HuH-7 (cell line): ENCODE measurements around the gene PLPP3.

Experiments
- DNase-seq: peaks from one replicate; pipeline ENCODE4 v3.0.0; 2011; ENCODE audit warnings: low spot score

Gene PLPP3

DNA sequence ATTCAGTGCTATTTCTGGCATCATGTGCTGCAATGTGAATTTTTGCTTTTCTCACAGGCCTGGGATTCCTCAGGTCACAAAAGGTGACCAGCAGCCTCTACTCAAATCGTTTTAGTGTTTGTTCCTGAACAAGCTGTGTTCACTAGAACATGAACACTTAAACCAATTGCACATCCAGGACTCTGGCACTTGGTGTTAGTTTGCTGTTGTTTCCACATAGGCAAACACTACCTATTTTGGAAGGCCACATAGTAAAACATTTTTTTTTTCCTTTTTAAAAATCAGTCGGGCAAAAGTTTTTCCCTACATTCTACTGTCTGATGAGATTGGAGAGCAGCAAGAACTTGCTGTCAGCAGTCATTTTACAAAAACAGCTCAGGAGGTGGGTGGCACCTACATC lies 83.2 kb downstream of the PLPP3 start:
- DNase-seq = no peak

GRCh38 chr1:56495538-56495937 lies 83.8 kb downstream of the PLPP3 start:
- DNase-seq = no peak

DNA sequence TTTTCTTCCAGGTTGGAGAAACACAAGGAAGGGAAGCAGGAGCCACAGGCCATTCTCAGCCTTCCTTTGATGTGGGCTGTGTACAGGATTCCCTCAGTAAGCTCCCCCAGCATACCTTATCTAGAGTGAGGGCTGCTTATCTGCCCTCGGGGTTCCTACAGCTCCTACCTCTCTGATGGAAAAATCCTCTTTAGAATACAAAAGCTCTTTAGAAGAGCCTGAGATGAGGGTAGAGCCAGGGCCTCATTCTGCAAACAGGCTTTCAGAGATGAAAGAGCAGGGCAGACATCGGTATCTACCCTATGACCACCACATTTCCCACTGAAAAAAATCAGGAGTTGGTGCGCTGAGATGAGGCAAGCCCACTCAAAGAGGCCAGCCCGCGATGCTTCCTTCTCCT lies 85.1 kb downstream of the PLPP3 start:
- DNase-seq = peak; percentile 57

DNA sequence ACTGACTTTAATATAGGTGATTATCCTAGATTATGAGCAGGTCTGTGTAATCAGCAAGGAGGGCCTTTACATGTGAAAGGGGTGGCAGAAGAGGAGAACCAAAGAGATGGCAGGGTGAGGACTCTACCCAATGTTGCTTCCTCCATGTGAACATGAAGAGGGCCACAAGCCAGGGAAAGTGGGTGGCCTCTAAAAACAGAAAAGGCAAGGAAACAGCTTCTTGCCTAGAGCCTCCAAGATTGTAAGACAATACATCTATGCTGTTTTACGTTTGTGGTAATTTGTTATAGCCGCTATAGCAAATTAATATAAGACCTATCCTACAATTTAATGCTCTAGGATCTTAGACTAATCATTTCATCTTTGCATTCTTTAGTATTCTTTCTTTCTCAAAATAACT lies 85.5 kb downstream of the PLPP3 start:
- no peak for DNase-seq

DNA sequence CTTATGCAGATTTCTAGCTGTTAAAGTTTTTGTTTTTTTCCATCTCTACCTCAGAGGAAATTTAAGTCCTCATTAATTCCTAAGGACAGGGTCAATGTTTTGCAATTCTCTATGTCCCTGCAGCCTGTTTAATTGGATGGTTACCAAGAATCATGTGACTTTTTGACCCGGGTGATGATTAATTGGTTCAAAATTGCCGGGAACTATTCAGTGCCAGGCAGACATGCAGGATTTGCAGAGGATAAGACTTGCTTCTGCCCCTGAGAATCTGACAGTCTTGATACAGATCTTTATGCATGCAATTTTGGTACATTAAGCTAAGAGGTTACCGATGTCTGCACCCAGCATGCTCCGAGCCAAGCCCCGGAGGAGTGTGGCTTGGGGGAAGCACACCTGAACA lies 87.9 kb downstream of the PLPP3 start:
- DNase-seq = no peak

DNA sequence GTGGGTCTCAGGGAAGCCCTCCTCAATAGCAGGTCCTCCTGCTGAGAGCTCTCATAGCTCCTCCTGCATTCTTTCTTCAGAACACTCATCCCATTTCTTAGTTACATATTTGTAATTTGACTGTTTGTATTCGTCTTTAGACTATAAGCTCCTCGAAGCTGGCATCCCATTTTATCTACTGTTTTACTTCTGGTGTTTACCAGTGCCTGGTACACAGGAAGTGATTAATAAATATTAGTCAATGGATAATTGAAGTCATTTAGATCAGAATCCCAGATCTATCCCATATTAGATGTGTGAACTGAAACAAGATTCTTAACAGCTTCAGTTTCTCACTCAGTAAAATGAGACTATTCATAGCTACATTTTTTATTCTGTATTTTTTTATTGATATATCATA lies 88.7 kb downstream of the PLPP3 start:
- no peak for DNase-seq

DNA sequence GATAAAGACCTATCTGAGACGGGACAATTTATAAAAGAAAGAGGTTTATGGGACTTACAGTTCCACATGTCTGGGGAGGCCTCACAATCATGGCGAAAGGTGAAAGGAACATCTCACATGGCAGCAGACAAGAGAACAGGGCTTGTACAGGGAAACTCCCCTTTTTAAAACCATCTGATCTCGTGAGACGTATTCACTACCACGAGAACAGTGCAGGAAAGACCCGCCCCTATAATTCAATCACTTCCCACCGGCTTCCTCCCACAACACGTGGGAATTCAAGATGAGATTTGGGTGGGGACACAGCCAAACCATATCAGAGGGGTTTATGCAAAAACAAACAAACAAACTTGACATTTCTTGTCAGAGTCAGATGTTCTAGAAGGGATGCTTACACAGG lies 89.7 kb downstream of the PLPP3 start:
- no peak for DNase-seq

DNA sequence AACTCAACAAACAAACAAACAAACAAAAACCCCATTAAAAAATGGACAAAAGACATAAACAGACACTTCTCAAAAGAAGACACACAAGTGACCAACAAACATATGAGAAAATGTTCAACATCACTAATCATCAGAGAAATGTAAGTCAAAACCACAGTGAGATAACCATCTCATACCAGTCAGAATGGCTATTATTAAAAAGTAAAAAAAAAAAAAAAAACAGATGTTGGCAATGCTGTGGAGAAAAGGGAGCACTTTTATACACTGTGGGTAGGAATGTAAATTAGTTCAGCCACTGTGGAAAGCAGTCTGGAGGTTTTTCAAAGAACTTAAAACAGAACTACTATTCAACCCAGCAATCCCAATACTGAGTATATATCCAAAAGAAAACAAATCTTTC lies 94.7 kb downstream of the PLPP3 start:
- DNase-seq = no peak

DNA sequence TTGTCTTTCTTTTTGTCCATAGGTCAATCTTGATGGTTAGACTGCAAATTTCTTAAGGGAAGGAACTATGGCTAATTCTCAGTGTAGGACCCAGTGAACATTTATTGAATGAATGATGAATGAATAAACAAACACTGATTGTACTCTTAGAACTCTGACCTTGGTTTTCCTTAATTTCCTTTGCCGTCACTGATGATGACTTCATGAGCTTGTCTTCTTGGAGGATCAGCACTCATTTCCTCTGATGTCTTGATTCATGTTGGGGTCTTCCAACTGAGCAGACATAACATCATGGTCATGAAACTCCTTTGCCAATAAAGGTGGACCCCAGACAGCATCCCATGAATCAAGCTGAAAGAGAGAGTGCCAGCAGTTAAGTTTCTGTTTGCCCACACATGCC lies 96.3 kb downstream of the PLPP3 start:
- DNase-seq = no peak

DNA sequence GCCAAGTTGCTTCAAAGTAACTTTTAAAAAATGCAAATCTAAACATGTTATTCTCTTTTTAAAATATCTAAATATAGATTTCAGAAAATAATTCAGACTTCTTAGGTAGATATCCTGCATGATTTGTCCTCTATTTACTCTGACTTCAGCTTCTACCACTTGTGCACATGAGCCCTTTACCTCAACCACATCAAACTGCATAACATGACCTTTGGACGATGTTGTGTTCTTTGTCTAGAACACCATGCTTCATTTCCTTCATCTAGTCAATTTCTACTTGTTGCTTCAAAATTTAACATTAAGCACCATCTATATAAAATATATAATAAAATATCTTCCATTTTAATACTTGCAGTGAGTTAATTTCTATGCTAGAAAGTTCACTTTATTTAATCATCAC lies 96.9 kb downstream of the PLPP3 start:
- no peak for DNase-seq

DNA sequence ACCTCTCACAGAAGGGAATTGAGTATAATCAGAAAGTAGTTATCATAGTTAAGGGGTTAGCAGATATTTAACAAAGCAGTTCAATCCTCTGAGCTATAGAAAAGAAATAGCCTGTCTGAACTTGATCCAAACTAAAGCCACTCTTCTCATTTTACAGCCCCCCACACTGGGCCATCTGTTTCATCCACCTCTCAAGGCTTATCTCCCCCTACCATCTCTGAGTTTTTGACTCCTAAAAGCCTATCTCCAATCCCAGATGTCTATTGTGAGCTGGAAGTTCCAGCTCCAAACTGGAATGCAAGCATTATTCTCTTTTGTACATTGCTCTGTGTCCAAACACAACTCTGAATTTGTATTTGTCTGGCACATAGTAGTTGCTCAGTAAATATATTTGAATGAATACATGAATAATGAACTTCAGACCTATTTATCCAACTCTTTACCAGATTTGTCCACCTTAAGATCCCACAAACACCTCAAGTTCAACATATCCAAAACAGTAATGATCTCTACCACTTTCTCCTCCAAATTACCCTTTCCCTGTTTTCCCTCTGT lies 98.1 kb downstream of the PLPP3 start:
- no peak for DNase-seq

DNA sequence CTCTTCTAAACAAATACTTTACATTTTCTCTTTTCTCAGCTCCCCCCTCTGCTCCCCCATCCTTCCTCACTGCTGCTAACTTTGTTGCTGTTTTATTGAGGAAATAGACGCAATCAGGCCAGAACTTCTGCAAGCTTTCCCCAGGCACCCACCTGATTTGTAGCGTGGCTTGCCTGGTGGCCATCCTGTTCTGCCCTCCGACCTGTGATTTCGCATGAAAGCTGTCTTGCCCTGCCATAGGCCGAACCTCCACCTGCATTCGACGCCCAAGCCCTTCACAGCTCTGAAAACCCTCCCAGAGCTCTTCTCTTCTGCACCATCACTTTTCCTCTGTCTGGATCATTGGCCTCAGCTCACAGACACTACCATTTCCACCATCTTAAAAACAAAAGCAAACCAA lies 100.6 kb downstream of the PLPP3 start:
- DNase-seq = no peak

DNA sequence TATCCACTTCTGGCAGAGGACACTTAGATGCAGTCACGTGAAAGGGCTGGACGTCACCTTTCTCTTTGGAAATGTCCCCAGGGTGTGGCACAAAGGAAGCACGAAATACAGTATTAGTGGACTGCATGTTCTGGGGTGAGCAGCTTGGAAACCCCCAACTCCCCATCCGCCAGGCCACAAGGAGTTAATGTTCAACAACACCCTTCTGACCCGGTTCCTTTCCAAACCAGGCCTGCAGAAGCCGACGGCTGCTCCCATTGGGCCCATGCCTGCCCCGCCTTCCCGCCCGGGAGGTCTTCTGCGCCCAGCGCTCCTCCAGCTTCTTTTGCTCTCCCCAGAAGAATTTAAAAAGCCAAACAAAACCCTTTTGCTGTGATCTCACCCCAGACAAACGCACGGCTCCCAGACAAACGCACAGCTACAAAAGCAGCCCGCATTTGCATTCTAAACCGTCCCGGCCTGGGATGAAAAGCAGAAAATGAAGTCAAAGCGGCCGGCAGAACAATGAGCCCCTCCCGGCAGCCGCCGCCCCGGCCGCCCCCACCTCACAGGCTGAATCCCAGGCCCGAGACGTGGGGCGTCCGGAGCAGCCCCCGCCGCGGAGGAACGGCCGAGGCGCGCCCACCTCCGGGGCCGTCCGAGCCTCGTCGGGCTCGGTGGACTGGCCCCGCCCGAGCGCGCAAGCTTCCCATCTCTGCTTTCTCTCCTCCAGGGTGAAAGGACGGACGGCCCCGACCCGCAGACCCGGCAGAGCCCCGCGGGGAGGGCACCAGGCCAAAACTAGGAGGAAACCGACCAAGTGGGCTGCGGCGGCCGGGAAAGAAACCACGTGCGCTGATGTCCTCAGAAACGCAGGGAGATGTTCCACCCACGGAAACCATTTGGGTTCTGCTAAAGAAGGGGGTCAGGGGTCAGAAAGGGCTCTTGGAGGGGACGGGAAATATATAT lies 101.9 kb downstream of the PLPP3 start:
- peak; percentile 46 for DNase-seq

GRCh38 chr1:56473582-56474270 lies 105.6 kb downstream of the PLPP3 start:
- DNase-seq = no peak

- no peak for DNase-seq
Observed at GRCh38 chr1:56472860-56473259, 106.5 kb downstream of the PLPP3 start.

GRCh38 chr1:56469640-56470371 lies 109.6 kb downstream of the PLPP3 start:
- no peak for DNase-seq

DNA sequence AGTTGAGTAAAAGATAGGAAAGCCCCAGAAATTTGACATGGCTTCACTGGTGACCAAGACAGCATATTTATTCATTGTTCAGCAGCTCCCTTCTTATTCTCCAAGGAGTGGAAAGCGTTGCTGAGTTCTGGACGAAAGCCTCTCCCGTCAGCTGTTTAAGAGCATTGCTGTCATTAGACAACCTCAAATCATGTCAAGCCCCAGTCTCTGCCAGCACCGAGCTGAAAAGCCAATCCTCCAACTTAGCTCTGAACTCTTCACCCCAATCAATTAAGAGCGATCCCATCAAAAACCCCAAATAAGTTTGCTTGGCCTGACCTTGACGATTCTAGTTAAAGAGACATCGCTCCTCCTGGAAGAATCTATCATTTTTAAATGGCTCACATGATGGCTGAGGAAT lies 110.8 kb downstream of the PLPP3 start:
- no peak for DNase-seq

- no peak for DNase-seq
Observed at GRCh38 chr1:56466538-56466937, 112.8 kb downstream of the PLPP3 start.

- DNase-seq = no peak
Observed at GRCh38 chr1:56464294-56464693, 115.1 kb downstream of the PLPP3 start.

DNA sequence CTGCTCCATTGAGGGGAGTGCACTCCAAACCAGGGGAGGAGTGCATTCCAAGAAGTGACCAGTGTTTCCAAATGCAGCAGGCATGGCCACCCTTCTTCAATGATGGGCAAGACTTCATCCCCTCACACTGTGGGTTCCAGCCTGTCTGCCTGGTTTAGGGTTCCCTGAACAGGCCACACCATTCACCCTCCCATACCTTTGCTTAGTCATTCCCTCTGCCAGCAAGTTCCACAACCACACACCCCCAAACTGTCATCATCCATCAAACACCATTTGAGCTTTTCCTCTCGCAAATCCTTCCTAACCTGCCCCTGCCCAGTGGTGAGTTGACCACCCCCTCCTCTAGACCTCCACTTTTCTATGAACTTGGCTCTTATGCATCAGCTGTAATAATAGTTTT lies 116.0 kb downstream of the PLPP3 start:
- no peak for DNase-seq

DNA sequence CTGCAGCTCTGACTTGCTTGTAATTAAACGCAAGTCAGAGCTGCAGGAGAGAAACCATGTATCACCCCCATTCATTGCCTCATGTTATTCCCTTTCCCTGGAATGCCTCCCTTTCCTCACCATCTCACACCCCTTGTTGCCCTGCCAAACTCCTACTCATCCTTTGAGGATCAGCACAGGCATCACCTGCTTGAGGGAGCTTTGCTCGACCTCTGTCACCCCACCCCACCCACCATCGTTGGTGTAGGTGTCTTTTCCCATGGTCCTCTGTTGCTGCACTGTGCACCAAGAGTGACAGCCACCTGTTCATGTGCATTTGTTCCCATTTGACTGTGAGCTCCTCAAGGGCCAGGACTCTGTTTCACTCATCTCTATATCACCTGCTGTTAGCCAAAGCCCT lies 117.2 kb downstream of the PLPP3 start:
- DNase-seq = no peak
